Heart right ventricle (tissue), 16 donors: ENCODE data around the gene RASGRP4. TPM values are rescaled to one million over a fixed set of nuclear protein-coding genes. Genes with fewer than 3 reads are reported as not detected.

Experiments
- ATAC-seq, 8 donors: fragments of 200-7000 bp; cut with Tn5 transposase; one replicate each; pipeline ENCODE4 v1.9.1; 2020; ENCODE audit warnings: mild to moderate bottlenecking in 8 of 8, moderate library complexity in 8 of 8, moderate number of reproducible peaks in 1 of 8
- DNase-seq, 2 donors: peaks; one replicate each; pipeline ENCODE4 v3.0.0-alpha.2; 2020
- H3K27ac ChIP-seq, 10 donors: fragments of 200-600 bp; sonication (generic) in 2 of 10; one replicate each; pipeline versions ENCODE4 v1.5.0 to v1.8.0; 2020 to 2022; ENCODE audit warnings: mild to moderate bottlenecking in 3 of 10
- H3K27me3 ChIP-seq, 7 donors: fragments of 200-600 bp; one replicate each; pipeline ENCODE4 v1.8.0; 2021 to 2022; ENCODE audit warnings: mild to moderate bottlenecking in 2 of 7
- H3K36me3 ChIP-seq, 9 donors: fragments of 200-600 bp; sonication (generic) in 1 of 9; one replicate each; pipeline versions ENCODE4 v1.5.0 to v1.8.0; 2020 to 2022; ENCODE audit warnings: mild to moderate bottlenecking in 2 of 9
- H3K4me1 ChIP-seq, 9 donors: fragments of 200-600 bp; sonication (generic) in 1 of 9; one replicate each; pipeline versions ENCODE4 v1.5.0 to v1.8.0; 2020 to 2022; ENCODE audit warnings: mild to moderate bottlenecking in 4 of 9
- H3K4me3 ChIP-seq, 10 donors: fragments of 200-600 bp; sonication (generic) in 2 of 10; one replicate each; pipeline versions ENCODE4 v1.5.0 to v1.8.0; 2020 to 2022; ENCODE audit warnings: mild to moderate bottlenecking in 7 of 10, moderate library complexity in 2 of 10
- H3K9me3 ChIP-seq, 11 donors: fragments of 200-600 bp in 10 of 11; sonication (generic) in 2 of 11; one replicate each; pipeline versions ENCODE4 v1.5.0 to v1.8.0; 2013 to 2022; ENCODE audit warnings: mild to moderate bottlenecking in 2 of 11, control low read depth in 1 of 11, moderate library complexity in 1 of 11
- WGBS, 2 donors: extraction: QIAGEN DNeasy Blood & Tissue Kit; methylation state at CpG; one replicate each; pipeline ENCODE4 v1.1.7; 2013; ENCODE audit warnings: inconsistent platforms in 1 of 2; 5-methylcytosine and 5-hydroxymethylcytosine counted together
- intact Hi-C, 10 donors: fragments of 100-400 bp; cut with DNase I; formaldehyde crosslinking; loops; one replicate each; pipeline versions ENCODE4 v1.11.1 to v1.14.2; 2022
- polyA plus RNA-seq, 2 donors: library from polyadenylated mRNA; stranded (reverse); fragments of 200-250 nt; gene quantifications; one replicate each; pipeline ENCODE4 v1.2.3, GENCODE V29; 2013
- total RNA-seq, 10 donors: library from RNA; stranded (reverse); fragmentation: NEBNext Ultra II Directional in 3 of 10; extraction: Animal tissue kit (Norgen Biotek cat#: 25700) in 3 of 10; gene quantifications; one replicate each; pipeline versions ENCODE4 v1.2.1 to v1.2.4, GENCODE V29; 2021 to 2023
- TF ChIP-seq, protein P1 (sequence below), 9 donors: fragments of 200-600 bp; sonication (generic) in 2 of 9; IDR thresholded peaks; one replicate each; pipeline versions ENCODE4 v1.5.0 to v1.8.0; 2021 to 2022; ENCODE audit warnings: antibody characterized with exemption in 9 of 9, mild to moderate bottlenecking in 5 of 9, moderate library complexity in 1 of 9
- donor health status: Arrhythmogenic right ventricular cardiomyopathy.
- donor health status: ischemic (EF 13 %, LVEDD 7.1; RV severe dilation, severe dysfunction).
- donor health status: healthy with polysubstance abuse.
- donor health status: DM: no; HTN: yes; CAD: no.
- donor health status: DM: no; HTN: no; CAD: no.
- donor health status: ischemic (EF 25% LVEDD 6.9; RV normal size, moderate dysfunction).
- donor health status: ischemic (EF 25% LVEDD 5.7; RV mildly dilated, moderate dysfunction).
- donor health status: healthy.
- donor health status: DM: yes; HTN: yes; CAD: no.
- donor health status: Ischemic cardiomyopathy.
- donor health status: ischemic (EF 35%, LVEDD 5.7; RV mildly dilated, moderate dysfunction).
- donor health status: nonischemic (EF 11% LVEDD 7.7; RV severe dilation, severe dysfunction).
- donor health status: DM: yes; HTN: yes; CAD: no.
- donor health status: PGD.
- donor health status: ischemic (EF 29% LVEDD 5.4; RV normal size, mild dysfunction).
- donor health status: nonischemic (EF 23%, LVEDD 6.1; RV moderate dilation, normal function).

RASGRP4 gene
- total and polyA plus RNA-seq, 12 donors: 0.42 to 3.5 (median 0.91) TPM

DNA sequence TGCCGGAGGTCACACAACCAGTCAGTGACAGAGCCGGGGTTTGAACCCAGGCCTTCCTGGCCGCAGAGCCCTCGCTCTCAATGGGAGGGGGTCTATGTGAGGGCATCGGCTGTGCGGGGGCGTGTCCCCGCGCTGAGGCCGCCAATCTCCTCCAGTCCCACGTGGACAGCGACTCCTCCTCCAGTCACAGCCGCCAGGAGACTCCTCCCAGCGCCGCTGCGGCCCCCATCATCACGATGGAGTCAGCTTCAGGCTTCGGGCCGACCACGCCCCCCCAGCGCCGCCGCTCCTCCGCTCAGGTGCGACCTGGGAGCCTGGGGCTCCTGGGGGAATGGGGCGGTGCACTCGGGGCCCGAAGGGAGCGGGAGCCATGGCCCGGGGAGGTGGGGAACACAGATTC lies 31.5 kb downstream of the RASGRP4 start:
- 4 to 5% methylated on average over 30 of the region's 30 CpGs for WGBS, 2 donors
- Histone ChIP-seq H3K27me3 (peaks cover 7 to 91% (median 59%) of the 10 kb centered on the region in 7 donors), H3K4me1 (peaks cover 0 to 28% (median 0%) of the 10 kb centered on the region in 9 donors), H3K27ac (no peak overlapping the region), H3K9me3 (no peaks in the 10 kb centered on the region), H3K4me3 (peak overlapping the region in 2 of 10 donors; percentile 5 to 22), H3K36me3 (no peaks in the 10 kb centered on the region)
- ATAC-seq (peak in 1 of 8 donors; percentile 6), DNase-seq (no peak)
- TF ChIP-seq, protein P1, sequence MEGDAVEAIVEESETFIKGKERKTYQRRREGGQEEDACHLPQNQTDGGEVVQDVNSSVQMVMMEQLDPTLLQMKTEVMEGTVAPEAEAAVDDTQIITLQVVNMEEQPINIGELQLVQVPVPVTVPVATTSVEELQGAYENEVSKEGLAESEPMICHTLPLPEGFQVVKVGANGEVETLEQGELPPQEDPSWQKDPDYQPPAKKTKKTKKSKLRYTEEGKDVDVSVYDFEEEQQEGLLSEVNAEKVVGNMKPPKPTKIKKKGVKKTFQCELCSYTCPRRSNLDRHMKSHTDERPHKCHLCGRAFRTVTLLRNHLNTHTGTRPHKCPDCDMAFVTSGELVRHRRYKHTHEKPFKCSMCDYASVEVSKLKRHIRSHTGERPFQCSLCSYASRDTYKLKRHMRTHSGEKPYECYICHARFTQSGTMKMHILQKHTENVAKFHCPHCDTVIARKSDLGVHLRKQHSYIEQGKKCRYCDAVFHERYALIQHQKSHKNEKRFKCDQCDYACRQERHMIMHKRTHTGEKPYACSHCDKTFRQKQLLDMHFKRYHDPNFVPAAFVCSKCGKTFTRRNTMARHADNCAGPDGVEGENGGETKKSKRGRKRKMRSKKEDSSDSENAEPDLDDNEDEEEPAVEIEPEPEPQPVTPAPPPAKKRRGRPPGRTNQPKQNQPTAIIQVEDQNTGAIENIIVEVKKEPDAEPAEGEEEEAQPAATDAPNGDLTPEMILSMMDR (IDR thresholded peaks at IDR 0.05): no peak
- intact Hi-C loops: loop anchor here in 1 of 10 donors (10.0 kb wide), 1 partner anchor 530 kb away; no protein-coding TSS in a partner anchor

DNA sequence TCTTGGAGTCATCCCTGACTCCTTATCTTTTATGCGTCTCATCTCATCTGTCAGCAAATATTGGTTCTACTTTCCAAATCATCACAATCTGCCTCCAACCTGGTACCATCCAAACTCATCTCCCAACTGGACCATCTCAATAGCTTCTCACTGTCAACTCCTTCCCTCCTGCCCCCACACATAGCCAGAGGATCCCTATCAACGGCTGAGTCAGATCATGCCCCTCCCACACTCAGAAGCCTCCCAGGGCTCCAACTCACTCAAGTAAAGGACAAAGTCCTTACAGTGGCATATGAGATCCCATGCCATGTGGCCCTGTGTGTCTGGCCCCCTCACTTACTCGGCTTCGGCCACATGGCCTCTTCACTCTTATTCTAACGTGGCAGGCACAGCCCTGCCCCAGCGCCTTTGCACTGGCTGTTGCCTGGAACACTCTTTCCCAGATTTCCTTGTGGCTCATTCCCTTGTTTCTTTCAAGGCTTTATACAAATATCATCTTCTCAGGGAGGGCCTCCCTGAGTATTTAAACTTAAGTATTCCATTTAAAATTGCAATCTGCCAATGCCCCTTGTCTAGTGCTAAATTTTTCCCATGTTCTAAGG lies 33.2 kb downstream of the RASGRP4 start:
- H3K9me3 ChIP-seq: no peaks in the 10 kb centered on the region
- H3K27me3 ChIP-seq: peaks cover 0 to 90% (median 42%) of the 10 kb centered on the region in 7 donors
- TF ChIP-seq, protein P1 (IDR thresholded peaks at IDR 0.05): no peak
- intact Hi-C loops: loop anchor here in 1 of 10 donors (10.0 kb wide), 1 partner anchor 532 kb away; no protein-coding TSS in a partner anchor
- H3K4me3 ChIP-seq: no peak overlapping the region
- ATAC-seq (no peak), DNase-seq (no peak)
- H3K27ac ChIP-seq: no peak overlapping the region
- H3K4me1 ChIP-seq: peaks cover 0 to 43% (median 15%) of the 10 kb centered on the region in 9 donors
- 71 to 76% methylated on average over 6 of the region's 6 CpGs for WGBS, 2 donors
- H3K36me3 ChIP-seq: no peaks in the 10 kb centered on the region

DNA sequence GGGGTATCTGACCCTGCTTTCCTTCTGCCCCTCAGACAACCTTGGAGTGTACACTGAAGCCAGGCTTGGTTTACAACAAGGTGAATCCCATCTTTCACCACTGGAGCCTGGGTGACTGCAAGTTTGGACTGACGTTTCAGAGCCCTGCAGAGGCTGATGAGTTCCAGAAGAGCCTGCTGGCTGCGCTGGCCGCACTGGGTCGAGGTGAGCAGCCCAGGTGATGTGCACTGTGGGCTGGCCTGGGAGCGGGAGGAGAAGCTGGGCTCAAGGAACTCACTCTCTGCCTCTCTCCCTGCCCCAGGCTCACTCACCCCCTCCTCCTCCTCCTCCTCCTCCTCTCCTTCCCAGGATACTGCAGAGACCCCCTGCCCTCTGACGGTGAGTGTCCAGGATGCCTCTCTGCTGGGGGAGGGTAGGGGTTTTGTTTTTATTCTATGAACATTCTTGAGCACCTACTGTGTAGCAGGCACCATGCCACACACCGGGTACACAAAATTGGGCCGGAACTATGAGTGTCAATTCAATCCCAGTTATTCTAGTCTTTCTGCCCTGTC lies 34.0 kb downstream of the RASGRP4 start:
- ATAC-seq (no peak), DNase-seq (no peak)
- Histone ChIP-seq H3K27ac (no peak overlapping the region), H3K4me1 (peaks cover 7 to 52% (median 22%) of the 10 kb centered on the region in 9 donors), H3K36me3 (no peaks in the 10 kb centered on the region), H3K4me3 (no peak overlapping the region), H3K27me3 (peaks cover 0 to 86% (median 34%) of the 10 kb centered on the region in 7 donors), H3K9me3 (no peaks in the 10 kb centered on the region)
- WGBS, 2 donors: 55 to 60% methylated on average over 8 of the region's 8 CpGs
- TF ChIP-seq, protein P1 (IDR thresholded peaks at IDR 0.05): no peak
- intact Hi-C loops: loop anchor here in 1 of 10 donors (10.0 kb wide), 1 partner anchor 533 kb away; no protein-coding TSS in a partner anchor

DNA sequence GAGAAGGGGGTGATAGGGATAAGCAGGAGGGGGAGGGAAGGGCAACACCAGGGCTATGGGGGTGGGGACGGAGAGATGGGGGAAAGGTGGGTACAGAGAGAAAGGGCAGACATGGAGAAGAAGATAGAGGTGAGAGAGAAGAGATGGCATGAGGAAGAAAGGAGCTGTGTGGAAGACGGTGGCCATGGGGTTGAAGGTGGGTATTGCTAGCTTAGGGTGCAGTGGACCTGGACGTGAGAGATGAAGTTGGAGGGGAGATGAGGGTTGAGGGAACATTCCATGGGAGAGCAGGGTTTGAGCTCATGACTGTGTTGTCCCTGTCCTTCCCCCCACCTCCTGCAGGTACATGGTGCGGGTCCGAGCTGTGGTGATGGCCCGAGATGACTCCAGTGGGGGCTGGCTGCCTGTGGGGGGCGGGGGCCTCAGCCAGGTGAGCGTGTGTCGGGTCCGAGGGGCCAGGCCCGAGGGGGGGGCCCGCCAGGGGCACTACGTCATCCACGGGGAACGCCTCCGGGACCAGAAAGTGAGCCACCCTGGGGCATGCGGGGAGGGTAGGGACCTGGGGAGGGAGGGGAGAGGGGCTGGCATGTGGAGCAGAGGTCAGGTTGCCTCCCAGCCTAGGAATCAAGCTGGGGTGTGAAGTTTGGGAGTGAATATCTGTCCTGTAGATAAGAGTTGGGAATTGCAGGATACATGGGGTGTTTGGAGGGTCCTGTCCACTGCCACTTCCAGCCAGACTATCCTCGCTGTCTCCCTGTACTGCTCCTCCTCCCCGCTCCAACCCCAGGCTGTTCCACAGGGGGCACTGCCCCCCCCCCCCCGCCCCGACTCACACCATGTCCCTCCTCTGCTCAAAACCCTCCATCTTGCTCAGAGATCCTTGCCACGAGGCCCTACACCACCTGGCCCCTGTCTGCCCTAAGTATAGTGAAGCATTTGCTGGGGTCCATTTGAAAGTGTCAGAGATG lies 35.8 kb downstream of the RASGRP4 start:
- Histone ChIP-seq H3K4me1 (peaks cover 15 to 61% (median 33%) of the 10 kb centered on the region in 9 donors), H3K4me3 (peak overlapping the region in 2 of 10 donors; percentile 57 to 64), H3K9me3 (no peaks in the 10 kb centered on the region), H3K36me3 (peaks cover 0 to 13% (median 0%) of the 10 kb centered on the region in 9 donors), H3K27ac (peak overlapping the region in 2 of 10 donors; percentile 52 to 87), H3K27me3 (peaks cover 0 to 86% (median 17%) of the 10 kb centered on the region in 7 donors)
- WGBS, 2 donors: 30 to 33% methylated on average over 20 to 22 of the region's 22 CpGs
- no peak for ATAC-seq
- DNase-seq: no peak
- TF ChIP-seq, protein P1 (IDR thresholded peaks at IDR 0.05): no peak
- intact Hi-C loops: loop anchor here in 1 of 10 donors (10.0 kb wide), 1 partner anchor 535 kb away; no protein-coding TSS in a partner anchor
